ENCODE results near the gene ADAM22.

The ADAM22 gene

GRCh38 chr7:88218836-88219605, 285.0 kb downstream of the ADAM22 start:
- peaks cover 7% of the 10 kb centered on the region for H3K4me1 ChIP-seq (ENCODE audit: insufficient read depth, poor library complexity, severe bottlenecking)
- H3K27me3 ChIP-seq (ENCODE audit: insufficient read depth, poor library complexity, severe bottlenecking), result no peaks in the 10 kb centered on the region
- peaks cover 43% of the 10 kb centered on the region for H3K36me3 ChIP-seq (ENCODE audit: low read depth)
- no peak for TF ChIP-seq CTCF (IDR thresholded peaks at IDR 0.05; ENCODE audit: poor library complexity, severe bottlenecking)
- ATAC-seq (ENCODE audit: low read depth) (peak; percentile 56), DNase-seq (ENCODE audit: low spot score) (no peak)
- H3K9me3 ChIP-seq (ENCODE audit: severe bottlenecking), result no peaks in the 10 kb centered on the region
- H3K27ac ChIP-seq (ENCODE audit: poor library complexity, severe bottlenecking), result peak overlapping the region; percentile 38
- H3K4me3 ChIP-seq (ENCODE audit: severe bottlenecking), result peak overlapping the region; percentile 99

GRCh38 chr7:88219781-88220747, 286.0 kb downstream of the ADAM22 start, which contains the start of gene SRI:
Gene SRI (minus strand): TSS chr7:88220038. CDS start chr7:88220026, 12 bp downstream.
- H3K9me3 ChIP-seq (ENCODE audit: severe bottlenecking), result no peaks in the 10 kb centered on the region
- DNase-seq (ENCODE audit: low spot score) (peak; percentile 84), ATAC-seq (ENCODE audit: low read depth) (peak; percentile 94)
- peaks cover 33% of the 10 kb centered on the region for H3K36me3 ChIP-seq (ENCODE audit: low read depth)
- no peaks in the 10 kb centered on the region for H3K27me3 ChIP-seq (ENCODE audit: insufficient read depth, poor library complexity, severe bottlenecking)
- H3K4me1 ChIP-seq (ENCODE audit: insufficient read depth, poor library complexity, severe bottlenecking), result peaks cover 17% of the 10 kb centered on the region
- peak within 1 kb of the TSS; percentile 99 for H3K4me3 ChIP-seq (ENCODE audit: severe bottlenecking)
- H3K27ac ChIP-seq (ENCODE audit: poor library complexity, severe bottlenecking), result peak within 1 kb of the TSS; percentile 38
- TF ChIP-seq CTCF (IDR thresholded peaks at IDR 0.05; ENCODE audit: poor library complexity, severe bottlenecking), result peak; percentile 56

GRCh38 chr7:88223265-88223664, 289.2 kb downstream of the ADAM22 start:
- TF ChIP-seq CTCF (IDR thresholded peaks at IDR 0.05; ENCODE audit: poor library complexity, severe bottlenecking), result no peak
- no peaks in the 10 kb centered on the region for H3K9me3 ChIP-seq (ENCODE audit: severe bottlenecking)
- H3K27me3 ChIP-seq (ENCODE audit: insufficient read depth, poor library complexity, severe bottlenecking), result no peaks in the 10 kb centered on the region
- DNase-seq (ENCODE audit: low spot score) (no peak), ATAC-seq (ENCODE audit: low read depth) (no peak)
- H3K27ac ChIP-seq (ENCODE audit: poor library complexity, severe bottlenecking), result no peak overlapping the region
- no peak overlapping the region for H3K4me3 ChIP-seq (ENCODE audit: severe bottlenecking)
- peaks cover 32% of the 10 kb centered on the region for H3K4me1 ChIP-seq (ENCODE audit: insufficient read depth, poor library complexity, severe bottlenecking)
- peaks cover 3% of the 10 kb centered on the region; the same call in 1 of the 2 replicates for H3K36me3 ChIP-seq (ENCODE audit: low read depth)

- no peak for TF ChIP-seq CTCF (IDR thresholded peaks at IDR 0.05; ENCODE audit: poor library complexity, severe bottlenecking)
- Histone ChIP-seq H3K27me3 (ENCODE audit: insufficient read depth, poor library complexity, severe bottlenecking) (no peaks in the 10 kb centered on the region), H3K27ac (ENCODE audit: poor library complexity, severe bottlenecking) (peak overlapping the region; percentile 6), H3K36me3 (ENCODE audit: low read depth) (no peaks in the 10 kb centered on the region), H3K9me3 (ENCODE audit: severe bottlenecking) (no peaks in the 10 kb centered on the region), H3K4me1 (ENCODE audit: insufficient read depth, poor library complexity, severe bottlenecking) (peaks cover 27% of the 10 kb centered on the region), H3K4me3 (ENCODE audit: severe bottlenecking) (no peak overlapping the region)
- ATAC-seq (ENCODE audit: low read depth), result peak; percentile 50
- no peak for DNase-seq (ENCODE audit: low spot score)
Measured at GRCh38 chr7:88224601-88225275, 290.7 kb downstream of the ADAM22 start.
